LNCaP clone FGC (cell line): Measurements from ENCODE around the gene CCR8.
"Not testable (repeated sequence)": the region's sequence is repeated elsewhere in the genome, so short reads cannot be mapped to it uniquely, and the experiment has no call there.

Experiments used
- DNase-seq: peaks from one replicate; pipeline ENCODE4 v3.0.0-alpha.2; 2011; ENCODE audit warnings: low read depth
- H3K4me3 ChIP-seq: 2 replicates; pipeline ENCODE4 v1.5.1; 2011; ENCODE audit warnings: mild to moderate bottlenecking, low read depth, low read length, control low read depth
- TF ChIP-seq, protein P1 (sequence below): IDR thresholded peaks from 2 replicates; pipeline ENCODE4 v1.5.1; 2012; ENCODE audit warnings: mild to moderate bottlenecking; ENCODE audit not compliant: control insufficient read depth, insufficient read depth; ENCODE audit errors: extremely low read depth

CCR8 gene

DNA sequence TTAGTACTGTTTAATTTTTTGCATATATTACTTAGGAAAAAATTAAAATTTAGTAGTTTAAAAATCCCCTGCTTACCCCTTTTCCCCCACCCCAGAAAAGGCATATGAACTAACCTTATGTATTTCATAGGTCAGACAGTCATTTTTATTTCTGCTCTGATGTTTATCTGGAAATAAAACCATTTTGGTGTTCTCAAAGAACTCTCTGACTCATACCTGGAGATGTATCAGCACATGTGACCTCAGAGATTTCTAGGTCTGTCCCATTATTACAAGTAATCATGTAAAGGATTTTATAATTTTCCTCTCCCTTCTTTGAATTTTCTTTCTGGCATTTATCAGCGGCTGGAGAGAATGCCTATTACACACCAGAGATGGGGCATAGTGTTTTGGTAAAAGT is 14.1 kb upstream of the CCR8 start:
- TF ChIP-seq, protein P1, sequence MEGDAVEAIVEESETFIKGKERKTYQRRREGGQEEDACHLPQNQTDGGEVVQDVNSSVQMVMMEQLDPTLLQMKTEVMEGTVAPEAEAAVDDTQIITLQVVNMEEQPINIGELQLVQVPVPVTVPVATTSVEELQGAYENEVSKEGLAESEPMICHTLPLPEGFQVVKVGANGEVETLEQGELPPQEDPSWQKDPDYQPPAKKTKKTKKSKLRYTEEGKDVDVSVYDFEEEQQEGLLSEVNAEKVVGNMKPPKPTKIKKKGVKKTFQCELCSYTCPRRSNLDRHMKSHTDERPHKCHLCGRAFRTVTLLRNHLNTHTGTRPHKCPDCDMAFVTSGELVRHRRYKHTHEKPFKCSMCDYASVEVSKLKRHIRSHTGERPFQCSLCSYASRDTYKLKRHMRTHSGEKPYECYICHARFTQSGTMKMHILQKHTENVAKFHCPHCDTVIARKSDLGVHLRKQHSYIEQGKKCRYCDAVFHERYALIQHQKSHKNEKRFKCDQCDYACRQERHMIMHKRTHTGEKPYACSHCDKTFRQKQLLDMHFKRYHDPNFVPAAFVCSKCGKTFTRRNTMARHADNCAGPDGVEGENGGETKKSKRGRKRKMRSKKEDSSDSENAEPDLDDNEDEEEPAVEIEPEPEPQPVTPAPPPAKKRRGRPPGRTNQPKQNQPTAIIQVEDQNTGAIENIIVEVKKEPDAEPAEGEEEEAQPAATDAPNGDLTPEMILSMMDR = no peak
- no peak overlapping the region for H3K4me3 ChIP-seq
- no peak for DNase-seq

DNA sequence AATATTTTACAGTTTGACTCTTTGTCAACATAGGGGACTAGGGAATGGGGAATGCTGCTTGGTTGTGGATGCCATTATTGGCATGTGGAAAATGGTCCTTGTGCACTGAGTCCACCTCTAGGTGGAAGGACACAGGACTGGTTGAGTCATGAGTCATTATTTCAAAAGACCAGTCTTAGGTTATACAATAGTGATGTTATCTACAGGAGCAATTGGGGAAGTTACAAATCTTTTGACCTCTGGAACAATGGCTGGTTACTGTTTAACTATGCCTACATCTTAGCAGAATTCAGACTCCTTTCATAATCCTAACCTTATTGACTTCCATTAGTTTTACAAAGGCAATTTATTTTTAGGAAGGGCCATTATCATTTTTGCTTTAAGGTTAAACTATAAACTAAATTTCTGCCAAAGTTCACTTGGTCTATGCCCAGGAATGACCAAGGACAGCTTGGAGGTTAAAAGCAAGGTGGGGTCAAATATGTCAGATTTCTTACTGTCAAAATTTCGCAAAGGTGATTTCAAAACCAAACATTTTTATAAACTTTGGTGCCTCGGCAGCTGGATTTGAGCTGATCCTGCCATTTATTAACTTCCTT is 11.8 kb upstream of the CCR8 start:
- DNase-seq = no peak
- no peak overlapping the region for H3K4me3 ChIP-seq
- TF ChIP-seq, protein P1 = no peak

DNA sequence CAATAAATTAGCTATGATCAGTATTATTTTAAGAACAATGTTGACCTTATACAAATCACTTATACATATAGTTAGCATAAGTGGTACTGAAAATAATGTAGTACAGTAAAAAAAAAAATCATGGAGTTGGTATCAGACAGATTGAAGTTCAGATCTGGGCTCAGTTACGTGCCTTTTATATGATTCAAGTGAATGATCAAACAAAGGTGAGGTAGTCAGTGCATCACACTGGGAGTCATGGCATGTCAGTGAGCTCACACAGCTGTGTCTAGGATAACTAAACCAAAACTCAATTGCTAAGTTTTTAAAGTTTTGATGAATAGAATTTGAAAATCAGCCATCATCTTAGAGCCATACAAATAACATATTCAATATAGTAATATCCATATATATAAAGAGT is 11.2 kb upstream of the CCR8 start:
- H3K4me3 ChIP-seq = no peak overlapping the region
- TF ChIP-seq, protein P1 = no peak
- no peak for DNase-seq

DNA sequence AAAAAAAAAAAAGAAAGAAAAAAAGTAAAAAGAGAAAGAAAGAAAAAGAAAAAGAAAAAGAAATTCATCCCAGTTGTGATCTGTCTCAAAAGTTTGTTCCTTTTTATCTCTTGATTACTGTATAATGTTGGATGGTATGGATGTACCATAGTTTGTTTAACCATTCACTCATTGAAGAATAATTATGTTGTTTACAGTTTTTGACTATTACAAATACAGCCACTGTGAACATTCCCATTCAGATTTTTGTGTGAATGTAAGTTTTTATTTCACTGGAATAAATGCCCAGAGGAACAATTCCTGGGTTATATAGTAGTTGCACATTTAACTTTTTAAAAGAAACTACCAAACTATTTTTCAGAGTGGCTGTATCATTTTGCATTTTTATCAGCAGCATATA is 10.3 kb upstream of the CCR8 start:
- TF ChIP-seq, protein P1 = no peak
- no peak for DNase-seq
- H3K4me3 ChIP-seq = no peak overlapping the region

DNA sequence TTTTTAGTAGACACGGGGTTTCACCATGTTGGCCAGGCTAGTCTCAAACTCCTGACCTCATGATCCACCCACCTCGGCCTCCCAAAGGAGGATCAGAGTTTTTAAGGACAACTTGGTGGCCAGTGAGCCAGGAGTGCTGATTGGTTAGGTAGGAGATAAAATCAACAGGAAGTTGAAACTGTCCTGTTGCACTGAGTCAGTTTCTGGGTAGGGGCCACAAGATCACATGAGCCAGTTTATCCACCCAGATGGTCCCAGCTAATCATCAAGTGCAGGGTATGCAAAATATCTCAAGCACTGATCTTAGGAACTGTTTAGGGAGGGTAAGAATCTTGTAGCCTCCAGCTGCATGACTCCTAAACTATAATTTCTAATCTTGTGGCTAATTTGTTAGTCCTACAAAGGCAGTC is 7.9 kb upstream of the CCR8 start:
- DNase-seq, H3K4me3 ChIP-seq: not testable (repeated sequence)

DNA sequence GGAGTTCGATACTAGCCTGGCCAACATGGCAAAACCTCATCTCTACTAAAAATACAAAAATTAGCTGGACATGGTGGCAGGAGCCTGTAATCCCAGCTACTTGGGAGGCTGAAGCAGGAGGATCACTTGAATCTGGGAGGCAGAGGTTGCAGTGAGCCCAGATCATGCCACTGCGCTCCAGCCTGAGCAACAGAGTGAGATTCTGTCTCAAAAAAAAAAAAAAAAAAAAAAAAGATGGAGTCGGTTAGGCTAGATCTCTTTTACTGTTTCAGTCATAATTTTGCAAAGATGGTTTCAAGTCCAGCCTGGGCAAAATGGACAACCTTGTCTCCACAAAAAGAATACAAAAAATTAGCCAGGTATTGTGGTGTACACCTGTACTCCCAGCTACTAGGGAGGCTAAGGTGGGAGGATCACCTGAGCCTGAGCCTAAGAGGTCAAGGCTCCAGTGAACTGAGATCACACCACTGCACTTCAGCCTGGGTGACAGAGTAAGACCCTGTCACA is 7.2 kb upstream of the CCR8 start:
- H3K4me3 ChIP-seq, DNase-seq: not testable (repeated sequence)

DNA sequence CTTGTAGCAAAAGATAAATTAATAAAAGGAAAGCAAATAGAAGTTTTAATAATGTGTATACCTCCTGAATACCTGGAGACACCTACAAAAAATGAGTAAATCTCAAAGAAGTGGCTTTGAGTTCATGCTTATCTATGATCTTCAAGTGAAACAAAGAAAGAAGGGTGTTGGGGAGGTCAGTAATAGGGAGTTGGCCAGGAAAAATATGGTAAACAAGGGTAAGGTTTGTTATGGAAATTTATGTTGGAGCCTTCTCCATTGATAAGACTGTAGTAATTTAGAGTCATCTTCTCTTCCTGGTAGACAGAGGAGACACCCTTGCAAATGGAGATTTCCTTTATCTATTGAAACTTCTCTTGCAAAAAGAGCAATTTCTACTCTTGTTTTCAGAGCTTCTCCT is 6.6 kb upstream of the CCR8 start:
- TF ChIP-seq, protein P1 = no peak
- no peak overlapping the region for H3K4me3 ChIP-seq
- no peak for DNase-seq

DNA sequence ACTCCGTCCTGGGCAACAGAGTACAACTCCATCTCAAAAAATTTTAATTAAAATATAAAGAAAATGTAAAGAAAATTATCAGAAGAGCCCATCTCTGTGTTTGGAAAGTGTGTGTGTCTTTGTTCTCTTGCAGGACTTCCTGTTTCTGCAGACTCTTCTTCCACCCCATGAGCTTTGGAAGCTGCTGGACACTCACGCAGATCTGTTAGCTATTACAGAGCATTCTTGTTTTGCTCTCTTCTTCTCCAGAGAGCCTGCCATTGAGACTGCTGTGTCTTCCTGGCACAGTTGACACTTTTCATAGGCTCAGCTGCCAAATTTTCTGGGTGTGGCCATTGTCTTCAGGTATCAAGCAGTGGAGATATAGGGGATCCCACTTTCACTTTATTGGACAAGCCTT is 6.0 kb upstream of the CCR8 start:
- TF ChIP-seq, protein P1 = no peak
- DNase-seq = no peak
- H3K4me3 ChIP-seq = no peak overlapping the region
